Chondrocyte (in vitro differentiated cells): ENCODE measurements around the gene TTLL5. TPM values are rescaled to one million over a fixed set of nuclear protein-coding genes. Genes with fewer than 3 reads are reported as not detected.
"Not testable (repeated sequence)": the region's sequence is repeated elsewhere in the genome, so short reads cannot be mapped to it uniquely, and the experiment has no call there.

Experiments
- DNase-seq: peaks from one replicate; pipeline ENCODE4 v3.0.0; 2021; ENCODE audit warnings: mixed read lengths, low spot score
- H3K27ac Mint-ChIP-seq: one replicate; pipeline ENCODE4 v1.8.0; 2021; ENCODE audit warnings: mild to moderate bottlenecking, moderate library complexity, mixed read lengths; ENCODE audit not compliant: unreplicated experiment
- H3K27me3 Mint-ChIP-seq: 2 replicates; pipeline ENCODE4 v1.8.0; 2021; ENCODE audit warnings: low read depth, mixed read lengths
- H3K36me3 Mint-ChIP-seq: 2 replicates; pipeline ENCODE4 v1.8.0; 2021; ENCODE audit warnings: low read depth, mixed read lengths
- H3K4me1 Mint-ChIP-seq: 2 replicates; pipeline ENCODE4 v1.8.0; 2021; ENCODE audit warnings: low read depth, mild to moderate bottlenecking, mixed read lengths
- H3K4me3 Mint-ChIP-seq: one replicate; pipeline ENCODE4 v1.8.0; 2021; ENCODE audit warnings: mild to moderate bottlenecking, moderate library complexity, mixed read lengths; ENCODE audit not compliant: unreplicated experiment
- H3K9me3 Mint-ChIP-seq: 2 replicates; pipeline ENCODE4 v1.8.0; 2021; ENCODE audit warnings: low read depth, mixed read lengths
- total RNA-seq: library from RNA; stranded (reverse); gene quantifications from 3 replicates; pipeline ENCODE4 v1.2.1, GENCODE V29; 2021
- TF ChIP-seq, protein P1 (sequence below): fragments of 200-600 bp; sonication (generic); IDR thresholded peaks from 2 replicates; pipeline ENCODE4 v1.5.0; 2021; ENCODE audit warnings: antibody characterized with exemption, mild to moderate bottlenecking, moderate library complexity

The TTLL5 gene
- total RNA-seq, 1 donor from 2014 or later, result 22.1 TPM

DNA sequence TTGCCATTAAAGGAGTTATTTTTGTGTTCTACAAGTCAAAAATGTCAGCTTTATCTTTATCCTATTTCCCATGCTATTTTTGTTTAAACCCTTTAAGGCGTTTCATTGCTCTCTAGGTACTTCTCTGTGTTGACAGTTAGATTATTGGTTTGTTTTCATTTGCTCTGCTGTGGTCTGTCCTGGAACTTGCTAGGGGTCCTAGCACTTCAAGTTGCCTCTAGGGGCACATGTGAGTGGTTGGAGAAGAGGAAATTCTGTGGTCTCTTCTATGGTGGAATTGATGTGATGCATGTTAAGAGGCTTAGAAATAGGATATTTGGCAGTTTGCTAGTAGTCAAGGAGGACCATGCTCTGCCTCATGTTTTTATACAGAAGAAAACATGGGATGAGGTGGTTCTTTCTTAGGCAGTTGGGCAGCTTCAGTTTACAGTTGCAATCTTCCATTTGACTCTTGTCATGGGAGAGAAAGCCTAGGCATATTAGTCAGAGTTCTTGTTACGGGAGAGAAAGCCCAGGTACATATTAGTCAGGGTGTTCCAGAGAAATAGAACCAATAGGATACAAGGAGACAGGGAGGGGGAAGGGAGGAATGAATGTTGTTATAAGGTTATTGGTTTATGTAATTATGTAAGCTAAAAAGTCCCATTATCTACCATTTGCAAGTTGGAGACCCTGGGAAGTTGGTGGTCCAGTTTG lies 14.4 kb downstream of the TTLL5 start:
- no peak for DNase-seq
- H3K4me1 Mint-ChIP-seq, result no peaks in the 10 kb centered on the region
- no peaks in the 10 kb centered on the region for H3K27me3 Mint-ChIP-seq
- peaks cover 12% of the 10 kb centered on the region for H3K9me3 Mint-ChIP-seq
- no peak overlapping the region for H3K27ac Mint-ChIP-seq
- TF ChIP-seq, protein P1, sequence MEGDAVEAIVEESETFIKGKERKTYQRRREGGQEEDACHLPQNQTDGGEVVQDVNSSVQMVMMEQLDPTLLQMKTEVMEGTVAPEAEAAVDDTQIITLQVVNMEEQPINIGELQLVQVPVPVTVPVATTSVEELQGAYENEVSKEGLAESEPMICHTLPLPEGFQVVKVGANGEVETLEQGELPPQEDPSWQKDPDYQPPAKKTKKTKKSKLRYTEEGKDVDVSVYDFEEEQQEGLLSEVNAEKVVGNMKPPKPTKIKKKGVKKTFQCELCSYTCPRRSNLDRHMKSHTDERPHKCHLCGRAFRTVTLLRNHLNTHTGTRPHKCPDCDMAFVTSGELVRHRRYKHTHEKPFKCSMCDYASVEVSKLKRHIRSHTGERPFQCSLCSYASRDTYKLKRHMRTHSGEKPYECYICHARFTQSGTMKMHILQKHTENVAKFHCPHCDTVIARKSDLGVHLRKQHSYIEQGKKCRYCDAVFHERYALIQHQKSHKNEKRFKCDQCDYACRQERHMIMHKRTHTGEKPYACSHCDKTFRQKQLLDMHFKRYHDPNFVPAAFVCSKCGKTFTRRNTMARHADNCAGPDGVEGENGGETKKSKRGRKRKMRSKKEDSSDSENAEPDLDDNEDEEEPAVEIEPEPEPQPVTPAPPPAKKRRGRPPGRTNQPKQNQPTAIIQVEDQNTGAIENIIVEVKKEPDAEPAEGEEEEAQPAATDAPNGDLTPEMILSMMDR, result no peak
- H3K36me3 Mint-ChIP-seq, result peaks cover 15% of the 10 kb centered on the region
- H3K4me3 Mint-ChIP-seq, result no peak overlapping the region

GRCh38 chr14:75685910-75686309 lies 24.9 kb downstream of the TTLL5 start:
- TF ChIP-seq, protein P1, result no peak
- Mint-ChIP-seq H3K27ac (no peak overlapping the region), H3K36me3 (peaks cover 22% of the 10 kb centered on the region), H3K4me3 (no peak overlapping the region), H3K27me3 (no peaks in the 10 kb centered on the region), H3K4me1 (peaks cover 3% of the 10 kb centered on the region), H3K9me3 (no peaks in the 10 kb centered on the region)
- DNase-seq, result no peak

GRCh38 chr14:75689012-75689411 lies 28.0 kb downstream of the TTLL5 start:
- Mint-ChIP-seq H3K27me3 (no peaks in the 10 kb centered on the region), H3K9me3 (no peaks in the 10 kb centered on the region), H3K4me3 (no peak overlapping the region), H3K36me3 (peaks cover 26% of the 10 kb centered on the region), H3K27ac (no peak overlapping the region), H3K4me1 (peaks cover 3% of the 10 kb centered on the region)
- DNase-seq, result no peak
- TF ChIP-seq, protein P1, result no peak

- Mint-ChIP-seq H3K27ac (no peak overlapping the region), H3K36me3 (peaks cover 29% of the 10 kb centered on the region), H3K27me3 (no peaks in the 10 kb centered on the region), H3K9me3 (peaks cover 4% of the 10 kb centered on the region), H3K4me1 (no peaks in the 10 kb centered on the region), H3K4me3 (no peak overlapping the region)
- DNase-seq, result no peak
- TF ChIP-seq, protein P1, result no peak
These were observed 29.0 kb downstream of the TTLL5 start for GRCh38 chr14:75690010-75690409.

DNA sequence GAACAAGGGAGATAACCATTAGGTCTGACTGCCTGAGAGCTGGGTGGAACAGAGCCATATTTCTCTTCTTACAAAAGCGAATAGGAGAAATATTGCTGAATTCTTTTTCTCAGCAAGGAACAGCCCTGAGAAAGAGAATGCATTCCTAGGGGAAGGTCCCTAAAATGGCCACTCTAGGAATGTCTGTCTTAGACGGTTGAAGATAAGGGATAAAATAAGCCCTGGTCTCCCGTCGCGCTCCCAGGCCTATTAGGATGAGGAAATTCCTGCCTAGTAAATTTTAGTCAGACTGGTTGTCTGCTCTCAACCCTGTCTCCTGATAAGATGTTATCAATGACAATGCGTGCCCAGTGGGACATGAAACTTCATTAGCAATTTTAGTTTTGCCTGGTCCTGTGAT lies 34.0 kb downstream of the TTLL5 start:
- H3K27ac Mint-ChIP-seq, H3K9me3 Mint-ChIP-seq, H3K4me1 Mint-ChIP-seq, DNase-seq, H3K4me3 Mint-ChIP-seq, H3K27me3 Mint-ChIP-seq: not testable (repeated sequence)
- H3K36me3 Mint-ChIP-seq, result peaks cover 44% of the 10 kb centered on the region

- no peak overlapping the region for H3K4me3 Mint-ChIP-seq
- no peaks in the 10 kb centered on the region for H3K27me3 Mint-ChIP-seq
- H3K9me3 Mint-ChIP-seq, result peaks cover 4% of the 10 kb centered on the region
- no peak for DNase-seq
- H3K27ac Mint-ChIP-seq, result no peak overlapping the region
- H3K36me3 Mint-ChIP-seq, result peaks cover 38% of the 10 kb centered on the region
- H3K4me1 Mint-ChIP-seq, result peaks cover 8% of the 10 kb centered on the region
- TF ChIP-seq, protein P1, result no peak
These were observed 36.3 kb downstream of the TTLL5 start for GRCh38 chr14:75697386-75697785.
